Heart right ventricle (tissue), 16 donors: ENCODE results near the gene SLC16A14. TPM values are rescaled to one million over a fixed set of nuclear protein-coding genes. Genes with fewer than 3 reads are reported as not detected.

Experiments
- ATAC-seq, 8 donors: fragments of 200-7000 bp; cut with Tn5 transposase; one replicate each; pipeline ENCODE4 v1.9.1; 2020; ENCODE audit warnings: mild to moderate bottlenecking in 8 of 8, moderate library complexity in 8 of 8, moderate number of reproducible peaks in 1 of 8
- DNase-seq, 2 donors: peaks; one replicate each; pipeline ENCODE4 v3.0.0-alpha.2; 2020
- H3K27ac ChIP-seq, 10 donors: fragments of 200-600 bp; sonication (generic) in 2 of 10; one replicate each; pipeline versions ENCODE4 v1.5.0 to v1.8.0; 2020 to 2022; ENCODE audit warnings: mild to moderate bottlenecking in 3 of 10
- H3K27me3 ChIP-seq, 7 donors: fragments of 200-600 bp; one replicate each; pipeline ENCODE4 v1.8.0; 2021 to 2022; ENCODE audit warnings: mild to moderate bottlenecking in 2 of 7
- H3K36me3 ChIP-seq, 9 donors: fragments of 200-600 bp; sonication (generic) in 1 of 9; one replicate each; pipeline versions ENCODE4 v1.5.0 to v1.8.0; 2020 to 2022; ENCODE audit warnings: mild to moderate bottlenecking in 2 of 9
- H3K4me1 ChIP-seq, 9 donors: fragments of 200-600 bp; sonication (generic) in 1 of 9; one replicate each; pipeline versions ENCODE4 v1.5.0 to v1.8.0; 2020 to 2022; ENCODE audit warnings: mild to moderate bottlenecking in 4 of 9
- H3K4me3 ChIP-seq, 10 donors: fragments of 200-600 bp; sonication (generic) in 2 of 10; one replicate each; pipeline versions ENCODE4 v1.5.0 to v1.8.0; 2020 to 2022; ENCODE audit warnings: mild to moderate bottlenecking in 7 of 10, moderate library complexity in 2 of 10
- H3K9me3 ChIP-seq, 11 donors: fragments of 200-600 bp in 10 of 11; sonication (generic) in 2 of 11; one replicate each; pipeline versions ENCODE4 v1.5.0 to v1.8.0; 2013 to 2022; ENCODE audit warnings: mild to moderate bottlenecking in 2 of 11, control low read depth in 1 of 11, moderate library complexity in 1 of 11
- WGBS, 2 donors: extraction: QIAGEN DNeasy Blood & Tissue Kit; methylation state at CpG; one replicate each; pipeline ENCODE4 v1.1.7; 2013; ENCODE audit warnings: inconsistent platforms in 1 of 2; 5-methylcytosine and 5-hydroxymethylcytosine counted together
- intact Hi-C, 10 donors: fragments of 100-400 bp; cut with DNase I; formaldehyde crosslinking; loops; one replicate each; pipeline versions ENCODE4 v1.11.1 to v1.14.2; 2022
- polyA plus RNA-seq, 2 donors: library from polyadenylated mRNA; stranded (reverse); fragments of 200-250 nt; gene quantifications; one replicate each; pipeline ENCODE4 v1.2.3, GENCODE V29; 2013
- total RNA-seq, 10 donors: library from RNA; stranded (reverse); fragmentation: NEBNext Ultra II Directional in 3 of 10; extraction: Animal tissue kit (Norgen Biotek cat#: 25700) in 3 of 10; gene quantifications; one replicate each; pipeline versions ENCODE4 v1.2.1 to v1.2.4, GENCODE V29; 2021 to 2023
- TF ChIP-seq, protein P1 (sequence below), 9 donors: fragments of 200-600 bp; sonication (generic) in 2 of 9; IDR thresholded peaks; one replicate each; pipeline versions ENCODE4 v1.5.0 to v1.8.0; 2021 to 2022; ENCODE audit warnings: antibody characterized with exemption in 9 of 9, mild to moderate bottlenecking in 5 of 9, moderate library complexity in 1 of 9
- donor health status: Arrhythmogenic right ventricular cardiomyopathy.
- donor health status: ischemic (EF 13 %, LVEDD 7.1; RV severe dilation, severe dysfunction).
- donor health status: healthy with polysubstance abuse.
- donor health status: DM: no; HTN: yes; CAD: no.
- donor health status: DM: no; HTN: no; CAD: no.
- donor health status: ischemic (EF 25% LVEDD 6.9; RV normal size, moderate dysfunction).
- donor health status: ischemic (EF 25% LVEDD 5.7; RV mildly dilated, moderate dysfunction).
- donor health status: healthy.
- donor health status: DM: yes; HTN: yes; CAD: no.
- donor health status: Ischemic cardiomyopathy.
- donor health status: ischemic (EF 35%, LVEDD 5.7; RV mildly dilated, moderate dysfunction).
- donor health status: nonischemic (EF 11% LVEDD 7.7; RV severe dilation, severe dysfunction).
- donor health status: DM: yes; HTN: yes; CAD: no.
- donor health status: PGD.
- donor health status: ischemic (EF 29% LVEDD 5.4; RV normal size, mild dysfunction).
- donor health status: nonischemic (EF 23%, LVEDD 6.1; RV moderate dilation, normal function).

SLC16A14 gene
- total and polyA plus RNA-seq, 12 donors = 0.87 to 4.8 (median 3.2) TPM

DNA sequence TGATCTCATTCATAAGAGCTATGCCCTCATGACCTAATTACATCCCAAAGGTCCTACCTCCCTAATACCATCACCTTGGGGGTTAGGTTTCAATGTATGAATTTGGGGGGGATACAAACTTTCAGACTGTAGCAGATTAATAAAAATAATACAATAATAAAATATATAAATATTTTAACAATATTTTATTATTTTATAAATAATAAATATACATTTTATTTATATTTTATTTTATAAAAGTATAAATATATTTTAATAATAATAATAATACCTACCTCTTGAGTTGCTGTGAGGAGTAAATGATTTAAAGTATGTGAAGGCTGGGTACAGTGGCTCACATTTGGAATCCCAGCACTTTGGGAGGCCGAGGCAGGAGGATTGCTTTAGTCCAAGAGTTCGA is 8.1 kb upstream of the SLC16A14 start:
- DNase-seq (no peak), ATAC-seq (no peak)
- no peak overlapping the region for H3K4me3 ChIP-seq
- H3K36me3 ChIP-seq = no peaks in the 10 kb centered on the region
- 92 to 94% methylated on average over 2 of the region's 2 CpGs for WGBS, 2 donors
- intact Hi-C loops = no loop called here
- H3K27me3 ChIP-seq = no peaks in the 10 kb centered on the region
- TF ChIP-seq, protein P1, sequence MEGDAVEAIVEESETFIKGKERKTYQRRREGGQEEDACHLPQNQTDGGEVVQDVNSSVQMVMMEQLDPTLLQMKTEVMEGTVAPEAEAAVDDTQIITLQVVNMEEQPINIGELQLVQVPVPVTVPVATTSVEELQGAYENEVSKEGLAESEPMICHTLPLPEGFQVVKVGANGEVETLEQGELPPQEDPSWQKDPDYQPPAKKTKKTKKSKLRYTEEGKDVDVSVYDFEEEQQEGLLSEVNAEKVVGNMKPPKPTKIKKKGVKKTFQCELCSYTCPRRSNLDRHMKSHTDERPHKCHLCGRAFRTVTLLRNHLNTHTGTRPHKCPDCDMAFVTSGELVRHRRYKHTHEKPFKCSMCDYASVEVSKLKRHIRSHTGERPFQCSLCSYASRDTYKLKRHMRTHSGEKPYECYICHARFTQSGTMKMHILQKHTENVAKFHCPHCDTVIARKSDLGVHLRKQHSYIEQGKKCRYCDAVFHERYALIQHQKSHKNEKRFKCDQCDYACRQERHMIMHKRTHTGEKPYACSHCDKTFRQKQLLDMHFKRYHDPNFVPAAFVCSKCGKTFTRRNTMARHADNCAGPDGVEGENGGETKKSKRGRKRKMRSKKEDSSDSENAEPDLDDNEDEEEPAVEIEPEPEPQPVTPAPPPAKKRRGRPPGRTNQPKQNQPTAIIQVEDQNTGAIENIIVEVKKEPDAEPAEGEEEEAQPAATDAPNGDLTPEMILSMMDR (IDR thresholded peaks at IDR 0.05) = no peak
- H3K27ac ChIP-seq = peak overlapping the region in 2 of 10 donors; percentile 17 to 18
- peaks cover 0 to 14% (median 0%) of the 10 kb centered on the region in 9 donors for H3K4me1 ChIP-seq
- H3K9me3 ChIP-seq = no peaks in the 10 kb centered on the region

DNA sequence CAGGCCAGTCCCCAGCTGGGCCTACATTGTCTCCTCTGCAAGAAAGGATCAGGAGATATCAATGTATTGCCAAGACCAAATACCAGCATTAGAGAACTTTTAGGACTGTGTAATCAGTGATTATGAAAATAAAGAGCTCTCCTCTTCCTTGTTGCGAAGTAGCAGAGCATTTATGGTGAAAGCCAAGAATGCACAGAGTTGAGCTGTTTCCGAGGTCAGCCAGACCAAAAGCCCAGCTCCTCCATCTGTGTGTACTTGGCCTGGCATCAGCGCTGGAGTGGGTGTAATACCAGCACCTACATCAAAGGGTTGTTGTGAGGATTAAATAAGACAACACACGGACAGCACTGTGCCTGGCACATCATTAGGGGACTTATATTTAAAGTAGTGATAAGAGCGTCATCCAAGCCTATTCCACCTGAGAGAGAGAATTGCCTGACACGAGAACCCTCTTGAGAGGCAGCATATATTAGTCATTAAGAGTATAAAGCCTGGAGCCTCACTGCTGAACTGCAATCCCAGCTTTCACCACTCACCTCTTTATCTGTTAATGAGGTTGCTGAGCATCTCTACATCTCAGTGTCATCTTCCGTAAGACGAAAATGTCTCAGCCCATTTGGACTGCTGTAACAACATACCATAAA is 7.4 kb upstream of the SLC16A14 start:
- intact Hi-C loops = no loop called here
- TF ChIP-seq, protein P1 (IDR thresholded peaks at IDR 0.05) = no peak
- H3K27ac ChIP-seq = no peak overlapping the region
- ATAC-seq = no peak
- no peaks in the 10 kb centered on the region for H3K9me3 ChIP-seq
- no peaks in the 10 kb centered on the region for H3K27me3 ChIP-seq
- 75 to 81% methylated on average over 8 of the region's 8 CpGs for WGBS, 2 donors
- no peaks in the 10 kb centered on the region for H3K36me3 ChIP-seq
- DNase-seq = no peak
- no peak overlapping the region for H3K4me3 ChIP-seq
- H3K4me1 ChIP-seq = peaks cover 0 to 14% (median 0%) of the 10 kb centered on the region in 9 donors

DNA sequence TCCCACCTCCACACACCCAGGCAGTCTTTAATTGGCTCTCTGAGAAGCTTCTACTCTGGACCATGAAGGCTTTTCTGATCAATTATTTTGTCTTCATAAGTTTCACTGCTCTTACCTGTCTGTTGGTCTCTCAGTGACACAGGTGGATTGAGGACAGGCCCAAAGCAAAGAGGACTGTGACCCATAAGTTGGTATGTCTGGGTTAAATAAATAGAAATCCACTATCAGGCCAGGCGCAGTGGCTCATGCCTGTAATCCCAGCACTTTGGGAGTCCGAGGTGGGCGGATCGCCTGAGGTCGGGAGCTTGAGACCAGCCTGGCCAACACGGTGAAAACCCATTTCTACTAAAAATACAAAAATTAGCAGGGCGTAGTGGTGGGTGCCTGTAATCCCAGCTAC is 2.7 kb upstream of the SLC16A14 start:
- Histone ChIP-seq H3K36me3 (no peaks in the 10 kb centered on the region), H3K4me3 (no peak overlapping the region), H3K9me3 (no peaks in the 10 kb centered on the region), H3K4me1 (peaks cover 0 to 24% (median 6%) of the 10 kb centered on the region in 9 donors), H3K27ac (no peak overlapping the region), H3K27me3 (peaks cover 0 to 13% (median 0%) of the 10 kb centered on the region in 7 donors)
- intact Hi-C loops = loop anchor here in 2 of 10 donors (5.0 kb wide), 2 partner anchors 86 to 91 kb away; no protein-coding TSS in a partner anchor
- no peak for ATAC-seq
- 94% methylated on average over 7 of the region's 7 CpGs for WGBS, 2 donors
- TF ChIP-seq, protein P1 (IDR thresholded peaks at IDR 0.05) = no peak
- no peak for DNase-seq

DNA sequence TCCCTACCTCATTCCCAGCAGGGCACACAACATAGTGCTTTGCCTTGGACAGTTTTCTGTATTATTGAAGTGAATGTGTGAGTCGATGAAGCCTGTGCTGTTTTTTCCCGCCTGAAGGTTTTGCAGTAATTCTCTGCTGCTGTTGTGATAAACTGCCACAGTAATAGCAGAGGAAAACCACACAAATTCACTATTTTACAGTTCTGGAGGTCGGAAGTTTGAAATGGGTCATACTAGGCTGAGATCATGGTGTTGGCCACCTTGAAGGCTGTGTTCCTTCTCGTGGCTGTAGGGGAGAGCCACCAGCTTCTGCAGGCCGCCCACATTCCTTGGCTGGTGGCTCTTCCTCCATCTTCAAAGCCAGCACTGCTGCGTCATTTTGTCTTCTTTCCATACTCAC is 678 bp upstream of the SLC16A14 start:
- H3K36me3 ChIP-seq = no peaks in the 10 kb centered on the region
- no peak overlapping the region for H3K27ac ChIP-seq
- no peak for DNase-seq
- TF ChIP-seq, protein P1 (IDR thresholded peaks at IDR 0.05) = no peak
- intact Hi-C loops = loop anchor here in 9 of 10 donors (2.0 to 10.0 kb wide), 10 partner anchors 62 to 543 kb away; no protein-coding TSS in a partner anchor
- no peaks in the 10 kb centered on the region for H3K9me3 ChIP-seq
- WGBS, 2 donors = 93 to 94% methylated on average over 6 of the region's 6 CpGs
- ATAC-seq = no peak
- H3K4me1 ChIP-seq = peaks cover 0 to 24% (median 6%) of the 10 kb centered on the region in 9 donors
- H3K27me3 ChIP-seq = peaks cover 0 to 13% (median 0%) of the 10 kb centered on the region in 7 donors
- no peak overlapping the region for H3K4me3 ChIP-seq
